AG10803 (cell line): Measurements from ENCODE around the gene ME3.
A peak's percentile ranks its signal among the peaks of the same experiment; 100 is the strongest.
"Not testable (repeated sequence)": the region's sequence is repeated elsewhere in the genome, so short reads cannot be mapped to it uniquely, and the experiment has no call there.

Experiments
- DNase-seq: peaks from one replicate; pipeline ENCODE4 v3.0.0; 2010; ENCODE audit warnings: low read depth
- H3K4me3 ChIP-seq: 2 replicates; pipeline ENCODE4 v1.5.1; 2011; ENCODE audit warnings: mild to moderate bottlenecking, low read length, control low read depth
- CTCF ChIP-seq: conservative IDR thresholded peaks from 2 replicates; pipeline ENCODE4 v1.5.1; 2011; ENCODE audit warnings: mild to moderate bottlenecking, low read length, control low read depth, inconsistent platforms

ME3 gene

GRCh38 chr11:86658534-86658933, 13.9 kb downstream of the ME3 start:
- DNase-seq: no peak
- no peak for TF ChIP-seq CTCF
- H3K4me3 ChIP-seq: no peak overlapping the region

DNA sequence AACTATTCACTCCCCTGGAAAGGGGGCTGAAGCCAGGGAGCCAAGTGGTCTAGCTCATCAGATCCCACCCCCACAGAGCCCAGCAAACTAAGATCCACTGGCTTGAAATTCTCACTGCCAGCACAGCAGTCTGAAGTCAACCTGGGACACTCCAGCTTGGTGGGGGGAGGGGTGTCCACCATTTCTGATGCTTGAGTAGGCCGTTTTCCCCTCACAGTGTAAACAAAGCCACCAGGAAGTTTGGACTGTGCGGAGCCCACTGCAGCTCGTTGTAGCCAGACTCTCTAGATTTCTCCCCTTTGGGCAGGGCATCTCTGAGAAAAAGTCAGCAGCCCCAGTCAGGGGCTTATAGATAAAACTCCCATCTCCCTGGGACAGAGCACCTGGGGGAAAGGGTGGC, 27.2 kb downstream of the ME3 start:
- DNase-seq, H3K4me3 ChIP-seq: not testable (repeated sequence)

DNA sequence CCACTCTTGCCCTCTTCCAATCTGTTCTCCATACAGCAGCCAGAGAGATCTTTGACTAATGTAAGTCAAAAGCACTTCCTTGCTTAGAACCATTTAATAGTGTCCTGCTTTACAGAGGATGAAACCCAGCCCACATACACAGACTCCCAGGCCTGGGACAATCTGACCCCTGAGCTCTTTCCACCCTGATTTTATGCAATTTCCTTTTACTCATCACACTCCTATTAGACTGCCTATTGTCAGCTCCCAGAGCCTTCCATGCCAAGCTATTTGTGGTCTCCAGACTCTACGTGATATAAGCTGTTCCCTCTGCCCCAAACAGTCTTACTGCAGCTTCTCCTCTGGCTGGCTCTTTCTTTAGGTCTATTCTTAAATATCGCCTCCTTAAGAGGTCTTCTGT, 28.1 kb downstream of the ME3 start:
- TF ChIP-seq CTCF: no peak
- peak; percentile 82 for DNase-seq
- H3K4me3 ChIP-seq: no peak overlapping the region

GRCh38 chr11:86641537-86642261, 30.7 kb downstream of the ME3 start:
- no peak for DNase-seq
- H3K4me3 ChIP-seq: no peak overlapping the region
- no peak for TF ChIP-seq CTCF

DNA sequence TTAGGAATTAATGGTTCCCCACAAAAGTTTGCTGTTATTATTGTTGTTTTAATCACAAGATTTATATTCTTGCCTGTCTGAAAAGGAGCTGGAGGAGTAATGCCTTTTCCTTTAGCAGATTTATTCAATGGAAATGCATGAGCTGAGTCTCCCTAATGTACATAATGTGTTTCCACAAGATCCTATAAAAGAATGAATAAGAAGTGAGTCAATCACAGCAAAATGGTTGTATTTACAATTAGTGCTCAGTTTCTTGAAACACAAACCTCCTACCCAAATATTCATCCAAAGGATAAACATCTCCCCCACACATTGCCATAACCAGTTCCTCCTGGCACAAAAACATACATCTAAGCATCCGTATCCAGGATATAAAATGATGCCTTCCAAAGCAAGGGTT, 33.3 kb downstream of the ME3 start:
- H3K4me3 ChIP-seq: no peak overlapping the region
- DNase-seq: no peak
- no peak for TF ChIP-seq CTCF

GRCh38 chr11:86638673-86639072, 33.7 kb downstream of the ME3 start:
- TF ChIP-seq CTCF: no peak
- no peak overlapping the region for H3K4me3 ChIP-seq
- DNase-seq: no peak

- H3K4me3 ChIP-seq: no peak overlapping the region
- TF ChIP-seq CTCF: no peak
- DNase-seq: no peak
These were observed 34.4 kb downstream of the ME3 start for GRCh38 chr11:86637988-86638387.
